ENCODE measurements around the gene PLXNB2. TPM values are rescaled to one million over a fixed set of nuclear protein-coding genes. Genes with fewer than 3 reads are reported as not detected.
A peak's percentile ranks its signal among the peaks of the same experiment; 100 is the strongest.

Gene PLXNB2
- total RNA-seq, 1 experiment from 2014 or later, result 236 TPM

GRCh38 chr22:50342651-50343540 is 35.5 kb upstream of the PLXNB2 start, which contains the start of gene PPP6R2 (continued):
- TF ChIP-seq CTCF (IDR thresholded peaks at IDR 0.05 in 2 of 3, conservative IDR thresholded peaks at IDR 0.05 in 1 of 3; ENCODE audit: borderline replicate concordance in 1 of 3, insufficient read depth in 1 of 3, low read depth in 2 of 3, low read length in 2 of 3), result no peak
- TF ChIP-seq ZBTB33 (IDR thresholded peaks at IDR 0.05; ENCODE audit: extremely low read depth, insufficient replicate concordance, low read length), result no peak
- TF ChIP-seq JUND (IDR thresholded peaks at IDR 0.05), result no peak
- peak; percentile 66 for TF ChIP-seq MAX (IDR thresholded peaks at IDR 0.05)
- TF ChIP-seq POLR2A (IDR thresholded peaks at IDR 0.05; ENCODE audit: borderline replicate concordance, extremely low read depth, insufficient read depth, insufficient read length), result no peak
- TF ChIP-seq YY1 (IDR thresholded peaks at IDR 0.05; ENCODE audit: extremely low read depth, insufficient replicate concordance, low read depth, low read length), result peak; percentile 90
- no peak for TF ChIP-seq EZH2 (IDR thresholded peaks at IDR 0.05)
- TF ChIP-seq EZH2phosphoT487 (IDR thresholded peaks at IDR 0.05; ENCODE audit: borderline replicate concordance), result no peak
